ENCODE data around the gene ZNF536.

The ZNF536 gene

DNA sequence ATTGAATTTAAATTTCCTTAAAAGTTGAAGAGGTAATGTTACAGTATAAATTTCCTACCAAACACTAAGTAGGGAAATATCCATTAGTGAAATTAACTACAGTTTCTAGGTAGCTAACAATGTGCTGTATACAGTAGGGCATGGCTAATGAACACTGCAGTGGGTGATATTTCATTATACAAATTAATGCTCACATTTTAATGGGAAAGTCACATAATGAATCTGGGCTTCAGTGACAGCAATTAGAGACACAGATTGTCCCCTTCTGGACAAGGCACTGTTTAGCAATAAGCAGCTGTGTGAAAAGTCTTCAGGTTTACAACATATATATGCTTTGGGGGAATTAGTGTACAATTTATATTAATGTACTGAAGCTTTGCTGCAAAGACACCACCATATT is 169.4 kb downstream of the ZNF536 start:
- H3K4me3 ChIP-seq (ENCODE audit: low read depth, low read length): no peak overlapping the region
- no peak for TF ChIP-seq CTCF (conservative IDR thresholded peaks at IDR 0.05; ENCODE audit: low read depth, low read length)
- DNase-seq (ENCODE audit: low read depth): no peak

DNA sequence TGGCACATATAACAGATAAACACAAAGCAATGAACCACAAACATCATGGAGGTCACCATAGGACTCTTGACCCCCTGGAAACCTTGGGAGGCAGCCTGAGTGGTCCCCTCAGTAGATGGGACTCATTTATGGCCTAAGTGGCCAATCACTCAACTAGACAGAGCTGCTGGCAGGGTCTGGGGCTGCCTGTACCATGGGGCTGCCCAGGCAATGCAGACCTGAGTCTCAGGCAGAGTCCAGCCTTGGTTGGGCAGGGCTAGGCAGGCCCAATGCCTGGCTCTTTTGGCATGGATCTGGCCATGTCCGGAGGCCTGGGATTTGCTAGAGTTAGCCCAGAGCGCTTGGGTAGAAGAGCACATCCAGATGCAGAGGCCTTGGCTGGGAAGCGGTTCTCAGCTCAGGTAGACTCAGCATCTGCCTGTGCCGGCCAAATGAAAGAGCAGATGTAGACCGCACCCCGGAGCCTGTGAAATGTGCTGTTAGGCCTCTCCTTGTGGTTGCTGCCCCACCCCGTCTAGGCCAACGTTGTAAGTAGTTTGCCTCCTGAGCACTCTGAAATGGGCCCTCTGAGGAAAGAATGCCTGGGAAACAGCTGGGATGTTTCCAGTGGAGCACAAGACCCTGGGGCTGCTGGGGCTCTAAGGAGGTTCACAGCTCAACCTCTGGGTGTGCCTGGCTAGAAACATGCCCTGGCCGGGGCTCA is 171.2 kb downstream of the ZNF536 start:
- no peak for DNase-seq (ENCODE audit: low read depth)
- no peak for TF ChIP-seq CTCF (conservative IDR thresholded peaks at IDR 0.05; ENCODE audit: low read depth, low read length)
- H3K4me3 ChIP-seq (ENCODE audit: low read depth, low read length): no peak overlapping the region

DNA sequence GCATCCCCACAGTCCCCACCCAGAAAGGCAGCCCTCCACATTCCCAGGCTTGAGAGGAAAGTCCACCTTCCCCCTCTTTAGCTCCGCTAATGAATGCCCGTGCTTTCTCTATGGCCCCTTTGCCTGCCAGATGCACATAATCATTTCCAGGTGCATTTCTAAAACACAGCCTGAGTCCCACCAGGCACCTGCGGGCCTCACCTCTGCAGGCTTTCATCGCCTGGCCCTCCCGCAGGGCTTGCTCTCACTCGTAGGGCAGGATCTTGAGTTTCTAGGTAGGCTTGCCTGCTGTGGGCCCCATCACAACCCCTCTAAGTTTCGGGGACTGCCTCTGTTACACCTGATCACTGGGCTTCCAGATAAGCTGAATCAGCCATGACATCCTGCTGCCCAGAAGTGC is 173.6 kb downstream of the ZNF536 start:
- H3K4me3 ChIP-seq (ENCODE audit: low read depth, low read length): no peak overlapping the region
- no peak for DNase-seq (ENCODE audit: low read depth)
- no peak for TF ChIP-seq CTCF (conservative IDR thresholded peaks at IDR 0.05; ENCODE audit: low read depth, low read length)

DNA sequence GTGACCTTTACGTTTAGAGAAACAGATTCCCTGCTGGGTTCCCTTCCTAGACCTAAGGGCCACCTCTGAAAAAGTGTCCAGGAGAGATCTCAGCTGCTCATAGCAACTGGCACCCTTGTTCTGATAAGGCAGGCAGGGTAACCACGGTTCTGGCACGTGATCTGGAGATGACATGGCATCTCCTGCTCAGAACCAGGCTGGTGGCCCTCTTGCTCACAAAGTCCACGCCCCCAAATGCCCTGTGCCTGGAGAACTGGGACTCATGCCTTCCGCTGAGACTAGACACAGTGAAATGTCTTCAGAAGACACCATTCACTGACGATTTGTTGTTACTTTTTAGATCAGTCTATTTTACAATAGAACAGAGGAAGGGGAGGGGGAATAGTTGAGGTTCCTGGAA is 174.1 kb downstream of the ZNF536 start:
- no peak for DNase-seq (ENCODE audit: low read depth)
- no peak overlapping the region for H3K4me3 ChIP-seq (ENCODE audit: low read depth, low read length)
- TF ChIP-seq CTCF (conservative IDR thresholded peaks at IDR 0.05; ENCODE audit: low read depth, low read length): no peak

DNA sequence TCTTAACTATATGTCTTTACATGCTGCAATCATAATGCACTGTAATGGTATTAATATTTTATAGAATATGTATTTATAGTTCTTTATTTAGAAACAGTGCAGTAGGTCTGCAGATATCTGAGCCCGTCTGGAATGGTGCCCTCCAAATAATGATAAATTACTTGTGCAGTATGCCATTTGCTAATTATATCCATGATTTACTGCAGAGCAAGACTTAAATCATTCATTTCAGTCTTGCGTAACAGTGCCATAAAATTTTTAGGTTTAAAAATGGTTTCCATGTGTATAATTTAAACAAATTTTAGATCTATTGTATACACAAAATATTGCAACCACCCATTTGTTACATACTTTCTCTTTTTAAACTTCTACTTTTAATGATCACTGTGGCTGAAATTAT is 175.1 kb downstream of the ZNF536 start:
- no peak for TF ChIP-seq CTCF (conservative IDR thresholded peaks at IDR 0.05; ENCODE audit: low read depth, low read length)
- no peak for DNase-seq (ENCODE audit: low read depth)
- no peak overlapping the region for H3K4me3 ChIP-seq (ENCODE audit: low read depth, low read length)

- no peak overlapping the region for H3K4me3 ChIP-seq (ENCODE audit: low read depth, low read length)
- no peak for TF ChIP-seq CTCF (conservative IDR thresholded peaks at IDR 0.05; ENCODE audit: low read depth, low read length)
- DNase-seq (ENCODE audit: low read depth): no peak
These were observed 177.0 kb downstream of the ZNF536 start for GRCh38 chr19:30549151-30549550.

GRCh38 chr19:30551271-30551670 is 179.1 kb downstream of the ZNF536 start:
- no peak for TF ChIP-seq CTCF (conservative IDR thresholded peaks at IDR 0.05; ENCODE audit: low read depth, low read length)
- DNase-seq (ENCODE audit: low read depth): no peak
- no peak overlapping the region for H3K4me3 ChIP-seq (ENCODE audit: low read depth, low read length)
